Stimulated activated effector memory CD8-positive, alpha-beta T cell treated with anti-CD3 and anti-CD28 coated beads, Interleukin-12 subunit alpha, Interleukin-12 subunit beta, amount 100 ng/mL, for 72 hours (primary cell): ENCODE measurements around the gene DESI2.
"Not testable (repeated sequence)": the region's sequence is repeated elsewhere in the genome, so short reads cannot be mapped to it uniquely, and the experiment has no call there.

Experiments
- ATAC-seq: fragments of 150-1000 bp; cut with Tn5 transposase; 2 replicates; pipeline ENCODE4 v1.10.0; 2021
- DNase-seq, 2 donors: peaks; one replicate each; pipeline ENCODE4 v3.0.0; 2021 to 2022; ENCODE audit warnings: low spot score in 2 of 2
- H3K27ac Mint-ChIP-seq: one replicate; pipeline ENCODE4 v1.8.0; 2022; ENCODE audit warnings: mild to moderate bottlenecking, mixed read lengths
- H3K36me3 Mint-ChIP-seq: one replicate; pipeline ENCODE4 v1.8.0; 2022; ENCODE audit warnings: mild to moderate bottlenecking, mixed read lengths
- H3K4me1 Mint-ChIP-seq: one replicate; pipeline ENCODE4 v1.8.0; 2022; ENCODE audit warnings: mixed read lengths
- H3K4me3 Mint-ChIP-seq: one replicate; pipeline ENCODE4 v1.8.0; 2022; ENCODE audit warnings: mild to moderate bottlenecking, mixed read lengths
- H3K9me3 Mint-ChIP-seq: one replicate; pipeline ENCODE4 v1.8.0; 2022; ENCODE audit warnings: mixed read lengths

DESI2 gene

GRCh38 chr1:244666672-244667418 is 13.9 kb downstream of the DESI2 start:
- not testable (repeated sequence) for H3K9me3 Mint-ChIP-seq, H3K36me3 Mint-ChIP-seq, H3K4me3 Mint-ChIP-seq, H3K4me1 Mint-ChIP-seq, H3K27ac Mint-ChIP-seq, DNase-seq, ATAC-seq

- Mint-ChIP-seq H3K27ac (no peak overlapping the region), H3K4me3 (no peak overlapping the region), H3K9me3 (no peaks in the 10 kb centered on the region), H3K36me3 (no peaks in the 10 kb centered on the region), H3K4me1 (peaks cover 6% of the 10 kb centered on the region)
- DNase-seq (no peak), ATAC-seq (no peak)
Observed at GRCh38 chr1:244667797-244668196, 14.9 kb downstream of the DESI2 start.

GRCh38 chr1:244672946-244673682 is 20.2 kb downstream of the DESI2 start:
- no peaks in the 10 kb centered on the region for H3K36me3 Mint-ChIP-seq
- DNase-seq = no peak
- no peak overlapping the region for H3K27ac Mint-ChIP-seq
- no peaks in the 10 kb centered on the region for H3K9me3 Mint-ChIP-seq
- no peak overlapping the region for H3K4me3 Mint-ChIP-seq
- ATAC-seq = no peak
- H3K4me1 Mint-ChIP-seq = peaks cover 17% of the 10 kb centered on the region

GRCh38 chr1:244674446-244674845 is 21.5 kb downstream of the DESI2 start:
- Mint-ChIP-seq H3K27ac (no peak overlapping the region), H3K4me3 (no peak overlapping the region), H3K4me1 (peaks cover 17% of the 10 kb centered on the region), H3K36me3 (peaks cover 7% of the 10 kb centered on the region), H3K9me3 (no peaks in the 10 kb centered on the region)
- no peak for ATAC-seq
- no peak for DNase-seq

GRCh38 chr1:244675167-244675566 is 22.2 kb downstream of the DESI2 start:
- no peak for DNase-seq
- Mint-ChIP-seq H3K4me3 (no peak overlapping the region), H3K9me3 (no peaks in the 10 kb centered on the region), H3K27ac (no peak overlapping the region), H3K36me3 (peaks cover 14% of the 10 kb centered on the region), H3K4me1 (peaks cover 17% of the 10 kb centered on the region)
- no peak for ATAC-seq

- Mint-ChIP-seq H3K9me3 (no peaks in the 10 kb centered on the region), H3K4me1 (peaks cover 16% of the 10 kb centered on the region), H3K27ac (no peak overlapping the region), H3K36me3 (peaks cover 19% of the 10 kb centered on the region), H3K4me3 (no peak overlapping the region)
- DNase-seq (no peak), ATAC-seq (no peak)
Observed at GRCh38 chr1:244678697-244679096, 25.8 kb downstream of the DESI2 start.

GRCh38 chr1:244680667-244681066 is 27.7 kb downstream of the DESI2 start:
- H3K4me3 Mint-ChIP-seq = no peak overlapping the region
- DNase-seq (no peak), ATAC-seq (no peak)
- no peak overlapping the region for H3K27ac Mint-ChIP-seq
- no peaks in the 10 kb centered on the region for H3K9me3 Mint-ChIP-seq
- H3K36me3 Mint-ChIP-seq = peaks cover 19% of the 10 kb centered on the region
- peaks cover 16% of the 10 kb centered on the region for H3K4me1 Mint-ChIP-seq

- DNase-seq, ATAC-seq, H3K4me3 Mint-ChIP-seq, H3K27ac Mint-ChIP-seq, H3K9me3 Mint-ChIP-seq: not testable (repeated sequence)
- Mint-ChIP-seq H3K36me3 (peaks cover 30% of the 10 kb centered on the region), H3K4me1 (peaks cover 12% of the 10 kb centered on the region)
Observed at GRCh38 chr1:244682087-244682486, 29.2 kb downstream of the DESI2 start.

- peaks cover 78% of the 10 kb centered on the region for H3K36me3 Mint-ChIP-seq
- ATAC-seq = no peak
- no peaks in the 10 kb centered on the region for H3K9me3 Mint-ChIP-seq
- no peak overlapping the region for H3K27ac Mint-ChIP-seq
- H3K4me3 Mint-ChIP-seq = no peak overlapping the region
- DNase-seq = no peak
- no peaks in the 10 kb centered on the region for H3K4me1 Mint-ChIP-seq
Observed at GRCh38 chr1:244695937-244696336, 43.0 kb downstream of the DESI2 start.

GRCh38 chr1:244699741-244700140 is 46.8 kb downstream of the DESI2 start:
- Mint-ChIP-seq H3K36me3 (peaks cover 48% of the 10 kb centered on the region), H3K4me1 (no peaks in the 10 kb centered on the region), H3K4me3 (no peak overlapping the region), H3K9me3 (no peaks in the 10 kb centered on the region), H3K27ac (no peak overlapping the region)
- DNase-seq (no peak), ATAC-seq (no peak)

GRCh38 chr1:244700808-244701207 is 47.9 kb downstream of the DESI2 start:
- Mint-ChIP-seq H3K27ac (no peak overlapping the region), H3K4me1 (no peaks in the 10 kb centered on the region), H3K9me3 (no peaks in the 10 kb centered on the region), H3K36me3 (peaks cover 49% of the 10 kb centered on the region), H3K4me3 (no peak overlapping the region)
- DNase-seq = no peak
- no peak for ATAC-seq

GRCh38 chr1:244702620-244703019 is 49.7 kb downstream of the DESI2 start:
- DNase-seq = peak in 1 of 2 donors; percentile 8
- no peak overlapping the region for H3K27ac Mint-ChIP-seq
- H3K4me3 Mint-ChIP-seq = no peak overlapping the region
- H3K4me1 Mint-ChIP-seq = no peaks in the 10 kb centered on the region
- H3K36me3 Mint-ChIP-seq = peaks cover 45% of the 10 kb centered on the region
- no peaks in the 10 kb centered on the region for H3K9me3 Mint-ChIP-seq
- ATAC-seq = no peak

- no peak overlapping the region for H3K4me3 Mint-ChIP-seq
- H3K9me3 Mint-ChIP-seq = no peaks in the 10 kb centered on the region
- peaks cover 36% of the 10 kb centered on the region for H3K36me3 Mint-ChIP-seq
Observed at GRCh38 chr1:244704107-244704506, 51.2 kb downstream of the DESI2 start.

GRCh38 chr1:244705261-244706234 is 52.6 kb downstream of the DESI2 start:
- Mint-ChIP-seq H3K9me3 (no peaks in the 10 kb centered on the region), H3K4me3 (no peak overlapping the region), H3K27ac (no peak overlapping the region), H3K4me1 (no peaks in the 10 kb centered on the region), H3K36me3 (peaks cover 22% of the 10 kb centered on the region)
- DNase-seq (peak in 1 of 2 donors; percentile 12), ATAC-seq (no peak)

More at GRCh38 chr1:244704107-244704506, 51.2 kb downstream of the DESI2 start:
- ATAC-seq (no peak), DNase-seq (no peak)
- no peaks in the 10 kb centered on the region for H3K4me1 Mint-ChIP-seq
- no peak overlapping the region for H3K27ac Mint-ChIP-seq

- no peak overlapping the region for H3K27ac Mint-ChIP-seq
- no peak overlapping the region for H3K4me3 Mint-ChIP-seq
Observed at GRCh38 chr1:244709076-244709475, 56.1 kb downstream of the DESI2 start.

More at GRCh38 chr1:244709076-244709475, 56.1 kb downstream of the DESI2 start:
- ATAC-seq (no peak), DNase-seq (peak in 1 of 2 donors; percentile 20)
- peaks cover 11% of the 10 kb centered on the region for H3K36me3 Mint-ChIP-seq
- H3K9me3 Mint-ChIP-seq = no peaks in the 10 kb centered on the region
- H3K4me1 Mint-ChIP-seq = peaks cover 12% of the 10 kb centered on the region
